ENCODE measurements around the gene ADPRM. TPM values are rescaled to one million over a fixed set of nuclear protein-coding genes. Genes with fewer than 3 reads are reported as not detected.
A peak's percentile ranks its signal among the peaks of the same experiment; 100 is the strongest.
"Not testable (repeated sequence)": the region's sequence is repeated elsewhere in the genome, so short reads cannot be mapped to it uniquely, and the experiment has no call there.

The ADPRM gene
- total RNA-seq, 4 donors from 2014 or later: 5.2 to 39.2 (median 26.5) TPM

DNA sequence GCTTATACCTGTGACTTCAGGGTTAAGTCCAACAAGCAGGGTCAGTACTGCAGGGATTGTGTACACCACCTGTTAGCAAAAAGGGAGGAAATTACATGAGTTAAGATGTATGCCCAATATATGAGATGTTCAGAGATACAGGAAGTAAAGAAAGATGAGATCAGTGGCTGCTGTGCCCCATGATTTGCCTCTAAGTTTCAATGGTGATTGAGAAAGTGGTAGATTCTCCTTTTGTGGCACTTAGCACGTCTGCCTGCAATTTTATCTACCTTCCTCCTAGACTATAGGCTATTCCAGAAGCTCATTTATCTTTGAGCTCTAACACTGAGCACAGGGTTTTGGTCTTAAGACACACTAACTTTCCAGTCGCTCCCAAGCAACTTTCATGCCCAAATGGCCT, 28.8 kb downstream of the ADPRM start:
- ATAC-seq: no peak
- in situ Hi-C loops (cut with MboI; ENCODE audit: low sequenced_read_pairs in 4 of 4) (loop anchor here in 1 of 4 donors (25.0 kb wide), 1 partner anchor 1261 kb away; the partner anchor contains the start of gene ZNF18), intact Hi-C loops (cut with DNase I; ENCODE audit: low total_unique reads) (no loop called here)
- Histone ChIP-seq H3K4me1 (no peaks in the 10 kb centered on the region), H3K9me3 (no peaks in the 10 kb centered on the region), H3K27me3 (no peaks in the 10 kb centered on the region), H3K4me3 (no peak overlapping the region), H3K27ac (no peak overlapping the region), H3K36me3 (peaks cover 0 to 31% of the 10 kb centered on the region in 2 donors)
- TF ChIP-seq, protein P1, sequence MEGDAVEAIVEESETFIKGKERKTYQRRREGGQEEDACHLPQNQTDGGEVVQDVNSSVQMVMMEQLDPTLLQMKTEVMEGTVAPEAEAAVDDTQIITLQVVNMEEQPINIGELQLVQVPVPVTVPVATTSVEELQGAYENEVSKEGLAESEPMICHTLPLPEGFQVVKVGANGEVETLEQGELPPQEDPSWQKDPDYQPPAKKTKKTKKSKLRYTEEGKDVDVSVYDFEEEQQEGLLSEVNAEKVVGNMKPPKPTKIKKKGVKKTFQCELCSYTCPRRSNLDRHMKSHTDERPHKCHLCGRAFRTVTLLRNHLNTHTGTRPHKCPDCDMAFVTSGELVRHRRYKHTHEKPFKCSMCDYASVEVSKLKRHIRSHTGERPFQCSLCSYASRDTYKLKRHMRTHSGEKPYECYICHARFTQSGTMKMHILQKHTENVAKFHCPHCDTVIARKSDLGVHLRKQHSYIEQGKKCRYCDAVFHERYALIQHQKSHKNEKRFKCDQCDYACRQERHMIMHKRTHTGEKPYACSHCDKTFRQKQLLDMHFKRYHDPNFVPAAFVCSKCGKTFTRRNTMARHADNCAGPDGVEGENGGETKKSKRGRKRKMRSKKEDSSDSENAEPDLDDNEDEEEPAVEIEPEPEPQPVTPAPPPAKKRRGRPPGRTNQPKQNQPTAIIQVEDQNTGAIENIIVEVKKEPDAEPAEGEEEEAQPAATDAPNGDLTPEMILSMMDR (IDR thresholded peaks at IDR 0.05 in 4 of 5, conservative IDR thresholded peaks at IDR 0.05 in 1 of 5): no peak
- TF ChIP-seq POLR2A (IDR thresholded peaks at IDR 0.05): no peak
- DNase-seq: no peak

DNA sequence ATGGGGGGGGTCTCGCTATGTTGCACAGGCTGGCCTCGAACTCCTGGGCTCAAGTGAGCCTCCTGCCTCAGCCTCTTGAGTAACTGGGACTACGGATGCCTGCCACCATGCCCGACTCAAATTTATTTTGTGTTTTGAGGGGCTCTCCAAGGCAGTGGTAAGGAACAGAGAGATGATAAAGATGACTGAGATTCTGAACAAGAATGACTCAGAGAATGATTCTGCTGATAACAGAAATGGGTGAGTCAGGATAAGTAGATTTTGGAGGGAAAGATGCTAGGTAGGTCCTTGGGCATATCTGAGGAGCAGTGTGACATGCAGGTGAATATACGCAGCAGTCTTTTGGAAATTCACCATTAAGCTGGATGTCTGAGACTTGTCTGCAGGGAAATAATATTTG, 29.8 kb downstream of the ADPRM start:
- intact Hi-C loops (cut with DNase I; ENCODE audit: low total_unique reads): no loop called here
- no peaks in the 10 kb centered on the region for H3K27me3 ChIP-seq
- no peaks in the 10 kb centered on the region for H3K9me3 ChIP-seq
- no peak overlapping the region for H3K27ac ChIP-seq
- no peaks in the 10 kb centered on the region for H3K4me1 ChIP-seq
- ATAC-seq (no peak), DNase-seq (no peak)
- H3K36me3 ChIP-seq: peaks cover 0 to 31% of the 10 kb centered on the region in 2 donors
- TF ChIP-seq, protein P1 (IDR thresholded peaks at IDR 0.05 in 4 of 5, conservative IDR thresholded peaks at IDR 0.05 in 1 of 5): no peak
- TF ChIP-seq POLR2A (IDR thresholded peaks at IDR 0.05): no peak
- H3K4me3 ChIP-seq: no peak overlapping the region
- in situ Hi-C loops (cut with MboI; ENCODE audit: low sequenced_read_pairs in 4 of 4): loop anchor here in 1 of 4 donors (25.0 kb wide), 1 partner anchor 1260 kb away; the partner anchor contains the start of gene ZNF18

DNA sequence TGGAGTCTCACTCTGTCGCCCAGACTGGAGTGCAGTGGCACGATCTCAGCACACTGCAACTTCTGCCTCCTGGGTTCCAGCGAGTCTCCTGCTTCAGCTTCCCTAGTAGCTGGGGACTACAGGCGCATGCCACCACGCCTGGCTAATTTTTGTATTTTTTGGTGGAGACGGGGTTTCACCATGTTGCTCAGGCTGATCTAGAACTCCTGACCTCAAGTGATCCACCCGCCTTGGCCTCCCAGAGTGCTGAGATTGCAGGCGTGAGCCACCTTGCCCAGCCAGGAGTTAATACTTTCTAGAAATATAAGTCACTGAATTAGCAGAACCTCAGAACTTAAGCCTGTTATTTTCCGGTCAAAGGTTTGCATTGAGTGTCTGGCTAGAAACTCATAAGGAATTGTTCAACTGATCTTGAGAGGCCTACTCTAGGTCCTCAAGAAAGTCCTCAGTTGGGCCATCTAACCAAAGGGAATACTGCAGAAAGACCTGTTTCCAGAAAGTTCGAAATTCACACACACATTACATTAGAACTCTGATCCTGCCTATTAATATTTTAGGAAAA, 31.0 kb downstream of the ADPRM start:
- no peaks in the 10 kb centered on the region for H3K4me1 ChIP-seq
- DNase-seq (no peak), ATAC-seq (no peak)
- H3K27me3 ChIP-seq: no peaks in the 10 kb centered on the region
- no peaks in the 10 kb centered on the region for H3K9me3 ChIP-seq
- TF ChIP-seq, protein P1 (IDR thresholded peaks at IDR 0.05 in 4 of 5, conservative IDR thresholded peaks at IDR 0.05 in 1 of 5): no peak
- no peak for TF ChIP-seq POLR2A (IDR thresholded peaks at IDR 0.05)
- peak overlapping the region; percentile 92 to 97 (median 95) for H3K27ac ChIP-seq
- no peak overlapping the region for H3K4me3 ChIP-seq
- in situ Hi-C loops (cut with MboI; ENCODE audit: low sequenced_read_pairs in 4 of 4): loop anchor here in 1 of 4 donors (25.0 kb wide), 1 partner anchor 1259 kb away; the partner anchor contains the start of gene ZNF18
- H3K36me3 ChIP-seq: peaks cover 0 to 25% of the 10 kb centered on the region in 2 donors
- intact Hi-C loops (cut with DNase I; ENCODE audit: low total_unique reads): no loop called here

DNA sequence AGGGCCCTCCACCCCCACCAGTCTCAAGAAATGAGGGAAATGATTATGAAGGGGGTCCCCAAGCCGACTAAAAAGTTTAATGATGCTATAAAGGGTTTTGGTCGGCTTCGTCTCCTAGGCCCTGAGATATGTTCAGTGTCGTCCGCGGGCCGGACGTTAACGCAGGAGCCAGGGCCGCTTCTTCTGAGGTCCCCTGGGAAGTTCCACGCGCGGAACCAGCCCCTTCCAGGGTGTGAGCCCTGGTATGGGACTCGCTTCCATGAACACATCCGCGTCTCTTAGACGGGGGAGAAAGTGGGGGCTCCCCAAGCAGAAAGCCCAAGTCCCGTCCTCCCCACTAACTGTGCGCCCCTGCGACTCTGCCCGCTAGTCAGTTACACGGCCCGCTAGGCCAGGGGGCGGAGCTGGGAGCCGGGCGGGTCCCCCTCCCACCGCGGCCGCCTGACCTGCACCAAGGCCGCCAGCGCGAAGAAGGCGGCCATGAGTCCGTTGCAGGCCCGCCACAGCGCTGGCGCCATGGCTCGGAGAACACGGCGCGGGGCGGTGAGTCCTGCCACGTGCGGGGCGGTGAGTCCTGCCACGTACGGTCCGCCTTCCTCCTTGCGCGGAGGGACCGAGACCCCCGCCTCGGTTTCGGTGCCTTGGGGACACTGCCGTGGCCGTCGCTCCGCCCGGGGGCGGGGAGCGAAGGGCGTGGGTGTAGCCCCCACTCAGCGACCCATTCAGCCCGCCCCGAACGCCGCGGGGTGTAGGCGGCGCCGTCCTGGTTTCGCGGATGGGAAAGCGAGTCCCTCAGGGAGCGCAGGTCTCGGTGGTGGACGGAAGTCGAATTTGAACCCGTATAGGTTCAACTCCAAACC, 32.2 kb downstream of the ADPRM start, which contains the start of gene TMEM220:
TSS of gene TMEM220 (minus strand) at position 690 of the 860 bp plus-strand sequence. CDS start at position 518, 172 bp downstream.
- TF ChIP-seq, protein P1 (IDR thresholded peaks at IDR 0.05 in 4 of 5, conservative IDR thresholded peaks at IDR 0.05 in 1 of 5): no peak
- peak; percentile 61 to 77 for TF ChIP-seq POLR2A (IDR thresholded peaks at IDR 0.05)
- intact Hi-C loops (cut with DNase I; ENCODE audit: low total_unique reads) (no loop called here), in situ Hi-C loops (cut with MboI; ENCODE audit: low sequenced_read_pairs in 4 of 4) (loop anchor here in 3 of 4 donors (10.0 to 25.0 kb wide), 2 partner anchors 115 to 1258 kb away; partner anchors contain the start of gene ZNF18 (in 1 of the 3))
- DNase-seq: peak; percentile 59 to 78
- Histone ChIP-seq H3K4me1 (no peaks in the 10 kb centered on the region), H3K27ac (peak within 1 kb of the TSS; percentile 92 to 97 (median 95)), H3K27me3 (no peaks in the 10 kb centered on the region), H3K9me3 (no peaks in the 10 kb centered on the region), H3K36me3 (peaks cover 0 to 19% of the 10 kb centered on the region in 2 donors), H3K4me3 (peak within 1 kb of the TSS; percentile 67 to 93 (median 82))
- peak; percentile 88 to 93 for ATAC-seq

DNA sequence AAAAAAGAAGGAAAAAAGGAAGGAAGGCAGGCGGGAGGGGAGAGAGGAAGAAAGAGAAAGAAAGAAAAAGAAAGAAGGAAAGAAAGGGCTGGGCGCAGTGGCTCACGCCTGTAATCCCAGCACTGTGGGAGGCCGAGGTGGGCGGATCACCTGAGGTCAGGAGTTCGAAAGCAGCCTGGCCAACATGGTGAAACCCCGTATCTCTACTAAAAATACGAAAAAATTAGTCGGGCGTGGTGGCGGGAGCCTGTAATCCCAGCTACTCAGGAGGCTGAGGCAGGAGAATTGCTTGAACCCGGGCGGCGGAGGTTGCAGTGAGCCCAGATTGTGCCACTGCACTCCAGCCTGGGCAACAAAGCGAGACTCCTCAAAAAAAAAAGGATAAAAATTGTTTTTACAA, 32.9 kb downstream of the ADPRM start:
- in situ Hi-C loops (cut with MboI; ENCODE audit: low sequenced_read_pairs in 4 of 4): loop anchor here in 3 of 4 donors (10.0 to 25.0 kb wide), 2 partner anchors 115 to 1257 kb away; partner anchors contain the start of gene ZNF18 (in 1 of the 3)
- ATAC-seq; DNase-seq; H3K4me1 ChIP-seq; H3K9me3 ChIP-seq; H3K27me3 ChIP-seq; intact Hi-C loops (cut with DNase I; ENCODE audit: low total_unique reads): not testable (repeated sequence)
- peak overlapping the region; percentile 92 to 97 (median 95) for H3K27ac ChIP-seq
- peaks cover 0 to 12% of the 10 kb centered on the region in 2 donors for H3K36me3 ChIP-seq
- H3K4me3 ChIP-seq: peak overlapping the region; percentile 67 to 93 (median 82)

Data from gastrocnemius medialis (tissue), 4 donors.